Measurements from ENCODE around the gene COL3A1.

The COL3A1 gene

GRCh38 chr2:188973641-188974040, 532 bp upstream of the COL3A1 start:
- H3K4me3 ChIP-seq (ENCODE audit: low read length in 2 of 2): peak overlapping the region; percentile 66 to 70
- no peaks in the 10 kb centered on the region for H3K27me3 ChIP-seq (ENCODE audit: control insufficient read depth in 2 of 2, insufficient read depth in 2 of 2, low read length in 2 of 2)
- peaks cover 0 to 2% of the 10 kb centered on the region in 2 donors for H3K4me1 ChIP-seq (ENCODE audit: control insufficient read depth in 2 of 2, insufficient read depth in 2 of 2, low read length in 2 of 2)
- H3K9ac ChIP-seq (ENCODE audit: low read depth in 1 of 2, low read length in 2 of 2): no peak overlapping the region
- peak overlapping the region; percentile 62 to 77 for H3K27ac ChIP-seq (ENCODE audit: low read depth in 2 of 2, low read length in 2 of 2)
- no peaks in the 10 kb centered on the region for H3K9me3 ChIP-seq (ENCODE audit: control insufficient read depth in 2 of 2, low read length in 2 of 2)
- H3K36me3 ChIP-seq (ENCODE audit: control insufficient read depth in 2 of 2, insufficient read depth in 2 of 2, low read length in 2 of 2): no peaks in the 10 kb centered on the region

- peak overlapping the region in 1 of 2 donors; percentile 63 for H3K9ac ChIP-seq (ENCODE audit: low read depth in 1 of 2, low read length in 2 of 2)
- H3K4me3 ChIP-seq (ENCODE audit: low read length in 2 of 2): peak overlapping the region; percentile 66 to 70
- no peaks in the 10 kb centered on the region for H3K36me3 ChIP-seq (ENCODE audit: control insufficient read depth in 2 of 2, insufficient read depth in 2 of 2, low read length in 2 of 2)
- H3K9me3 ChIP-seq (ENCODE audit: control insufficient read depth in 2 of 2, low read length in 2 of 2): no peaks in the 10 kb centered on the region
- H3K27me3 ChIP-seq (ENCODE audit: control insufficient read depth in 2 of 2, insufficient read depth in 2 of 2, low read length in 2 of 2): no peaks in the 10 kb centered on the region
- H3K4me1 ChIP-seq (ENCODE audit: control insufficient read depth in 2 of 2, insufficient read depth in 2 of 2, low read length in 2 of 2): no peaks in the 10 kb centered on the region
- peak overlapping the region; percentile 70 to 76 for H3K27ac ChIP-seq (ENCODE audit: low read depth in 2 of 2, low read length in 2 of 2)
These were observed 1.4 kb downstream of the COL3A1 start for GRCh38 chr2:188975497-188976102.

GRCh38 chr2:188976545-188977268, 2.5 kb downstream of the COL3A1 start:
- no peaks in the 10 kb centered on the region for H3K9me3 ChIP-seq (ENCODE audit: control insufficient read depth in 2 of 2, low read length in 2 of 2)
- no peaks in the 10 kb centered on the region for H3K4me1 ChIP-seq (ENCODE audit: control insufficient read depth in 2 of 2, insufficient read depth in 2 of 2, low read length in 2 of 2)
- no peaks in the 10 kb centered on the region for H3K27me3 ChIP-seq (ENCODE audit: control insufficient read depth in 2 of 2, insufficient read depth in 2 of 2, low read length in 2 of 2)
- H3K27ac ChIP-seq (ENCODE audit: low read depth in 2 of 2, low read length in 2 of 2): peak overlapping the region; percentile 70 to 76
- H3K36me3 ChIP-seq (ENCODE audit: control insufficient read depth in 2 of 2, insufficient read depth in 2 of 2, low read length in 2 of 2): no peaks in the 10 kb centered on the region
- peak overlapping the region in 1 of 2 donors; percentile 63 for H3K9ac ChIP-seq (ENCODE audit: low read depth in 1 of 2, low read length in 2 of 2)
- H3K4me3 ChIP-seq (ENCODE audit: low read length in 2 of 2): peak overlapping the region; percentile 56 to 70

GRCh38 chr2:188977317-188977716, 3.1 kb downstream of the COL3A1 start:
- H3K4me3 ChIP-seq (ENCODE audit: low read length in 2 of 2): peak overlapping the region; percentile 37 to 70
- H3K27me3 ChIP-seq (ENCODE audit: control insufficient read depth in 2 of 2, insufficient read depth in 2 of 2, low read length in 2 of 2): no peaks in the 10 kb centered on the region
- no peaks in the 10 kb centered on the region for H3K36me3 ChIP-seq (ENCODE audit: control insufficient read depth in 2 of 2, insufficient read depth in 2 of 2, low read length in 2 of 2)
- no peaks in the 10 kb centered on the region for H3K9me3 ChIP-seq (ENCODE audit: control insufficient read depth in 2 of 2, low read length in 2 of 2)
- peak overlapping the region in 1 of 2 donors; percentile 54 for H3K9ac ChIP-seq (ENCODE audit: low read depth in 1 of 2, low read length in 2 of 2)
- H3K27ac ChIP-seq (ENCODE audit: low read depth in 2 of 2, low read length in 2 of 2): peak overlapping the region; percentile 70 to 76
- no peaks in the 10 kb centered on the region for H3K4me1 ChIP-seq (ENCODE audit: control insufficient read depth in 2 of 2, insufficient read depth in 2 of 2, low read length in 2 of 2)

GRCh38 chr2:188978291-188979081, 4.3 kb downstream of the COL3A1 start:
- peak overlapping the region; percentile 34 to 63 for H3K27ac ChIP-seq (ENCODE audit: low read depth in 2 of 2, low read length in 2 of 2)
- no peaks in the 10 kb centered on the region for H3K9me3 ChIP-seq (ENCODE audit: control insufficient read depth in 2 of 2, low read length in 2 of 2)
- no peaks in the 10 kb centered on the region for H3K27me3 ChIP-seq (ENCODE audit: control insufficient read depth in 2 of 2, insufficient read depth in 2 of 2, low read length in 2 of 2)
- H3K36me3 ChIP-seq (ENCODE audit: control insufficient read depth in 2 of 2, insufficient read depth in 2 of 2, low read length in 2 of 2): no peaks in the 10 kb centered on the region
- peak overlapping the region in 1 of 2 donors; percentile 19 for H3K9ac ChIP-seq (ENCODE audit: low read depth in 1 of 2, low read length in 2 of 2)
- peak overlapping the region in 1 of 2 donors; percentile 43 for H3K4me3 ChIP-seq (ENCODE audit: low read length in 2 of 2)
- no peaks in the 10 kb centered on the region for H3K4me1 ChIP-seq (ENCODE audit: control insufficient read depth in 2 of 2, insufficient read depth in 2 of 2, low read length in 2 of 2)

GRCh38 chr2:188979187-188980114, 5.3 kb downstream of the COL3A1 start:
- no peaks in the 10 kb centered on the region for H3K27me3 ChIP-seq (ENCODE audit: control insufficient read depth in 2 of 2, insufficient read depth in 2 of 2, low read length in 2 of 2)
- H3K4me3 ChIP-seq (ENCODE audit: low read length in 2 of 2): peak overlapping the region in 1 of 2 donors; percentile 46
- H3K9me3 ChIP-seq (ENCODE audit: control insufficient read depth in 2 of 2, low read length in 2 of 2): no peaks in the 10 kb centered on the region
- no peaks in the 10 kb centered on the region for H3K36me3 ChIP-seq (ENCODE audit: control insufficient read depth in 2 of 2, insufficient read depth in 2 of 2, low read length in 2 of 2)
- H3K27ac ChIP-seq (ENCODE audit: low read depth in 2 of 2, low read length in 2 of 2): peak overlapping the region; percentile 24 to 63
- peak overlapping the region in 1 of 2 donors; percentile 19 for H3K9ac ChIP-seq (ENCODE audit: low read depth in 1 of 2, low read length in 2 of 2)
- no peaks in the 10 kb centered on the region for H3K4me1 ChIP-seq (ENCODE audit: control insufficient read depth in 2 of 2, insufficient read depth in 2 of 2, low read length in 2 of 2)

GRCh38 chr2:188983427-188984064, 9.4 kb downstream of the COL3A1 start:
- no peaks in the 10 kb centered on the region for H3K27me3 ChIP-seq (ENCODE audit: control insufficient read depth in 2 of 2, insufficient read depth in 2 of 2, low read length in 2 of 2)
- peak overlapping the region; percentile 13 to 55 for H3K27ac ChIP-seq (ENCODE audit: low read depth in 2 of 2, low read length in 2 of 2)
- H3K9ac ChIP-seq (ENCODE audit: low read depth in 1 of 2, low read length in 2 of 2): no peak overlapping the region
- H3K9me3 ChIP-seq (ENCODE audit: control insufficient read depth in 2 of 2, low read length in 2 of 2): no peaks in the 10 kb centered on the region
- no peak overlapping the region for H3K4me3 ChIP-seq (ENCODE audit: low read length in 2 of 2)
- H3K36me3 ChIP-seq (ENCODE audit: control insufficient read depth in 2 of 2, insufficient read depth in 2 of 2, low read length in 2 of 2): no peaks in the 10 kb centered on the region
- H3K4me1 ChIP-seq (ENCODE audit: control insufficient read depth in 2 of 2, insufficient read depth in 2 of 2, low read length in 2 of 2): no peaks in the 10 kb centered on the region

GRCh38 chr2:188984065-188984491, 9.9 kb downstream of the COL3A1 start:
- Histone ChIP-seq H3K9ac (ENCODE audit: low read depth in 1 of 2, low read length in 2 of 2) (no peak overlapping the region), H3K27me3 (ENCODE audit: control insufficient read depth in 2 of 2, insufficient read depth in 2 of 2, low read length in 2 of 2) (no peaks in the 10 kb centered on the region), H3K4me1 (ENCODE audit: control insufficient read depth in 2 of 2, insufficient read depth in 2 of 2, low read length in 2 of 2) (no peaks in the 10 kb centered on the region), H3K36me3 (ENCODE audit: control insufficient read depth in 2 of 2, insufficient read depth in 2 of 2, low read length in 2 of 2) (no peaks in the 10 kb centered on the region), H3K4me3 (ENCODE audit: low read length in 2 of 2) (no peak overlapping the region), H3K9me3 (ENCODE audit: control insufficient read depth in 2 of 2, low read length in 2 of 2) (no peaks in the 10 kb centered on the region), H3K27ac (ENCODE audit: low read depth in 2 of 2, low read length in 2 of 2) (peak overlapping the region in 1 of 2 donors; percentile 55)

- H3K4me1 ChIP-seq (ENCODE audit: control insufficient read depth in 2 of 2, insufficient read depth in 2 of 2, low read length in 2 of 2): no peaks in the 10 kb centered on the region
- H3K27me3 ChIP-seq (ENCODE audit: control insufficient read depth in 2 of 2, insufficient read depth in 2 of 2, low read length in 2 of 2): no peaks in the 10 kb centered on the region
- H3K9ac ChIP-seq (ENCODE audit: low read depth in 1 of 2, low read length in 2 of 2): no peak overlapping the region
- H3K4me3 ChIP-seq (ENCODE audit: low read length in 2 of 2): peak overlapping the region in 1 of 2 donors; percentile 6
- no peaks in the 10 kb centered on the region for H3K36me3 ChIP-seq (ENCODE audit: control insufficient read depth in 2 of 2, insufficient read depth in 2 of 2, low read length in 2 of 2)
- H3K9me3 ChIP-seq (ENCODE audit: control insufficient read depth in 2 of 2, low read length in 2 of 2): no peaks in the 10 kb centered on the region
- H3K27ac ChIP-seq (ENCODE audit: low read depth in 2 of 2, low read length in 2 of 2): peak overlapping the region in 1 of 2 donors; percentile 20
These were observed 10.5 kb downstream of the COL3A1 start for GRCh38 chr2:188984680-188985079.

All from mucosa of rectum (tissue), 2 donors.